HL-60 (cell line): Measurements from ENCODE around the gene TTC23L.
"Not testable (repeated sequence)": the region's sequence is repeated elsewhere in the genome, so short reads cannot be mapped to it uniquely, and the experiment has no call there.

Experiments used
- DNase-seq, 2 experiments: peaks; one replicate each; pipeline ENCODE4 v3.0.0-alpha.2; 2010 to 2020; ENCODE audit warnings: low read depth in 1 of 2, low spot score in 1 of 2
- H3K27ac ChIP-seq: fragments of 250-450 bp; sonication (Bioruptor Pico); replicated peaks from 2 replicates; pipeline ENCODE4 v1.5.1; 2020; ENCODE audit warnings: mild to moderate bottlenecking, moderate library complexity
- H3K27me3 ChIP-seq: fragments of 250-450 bp; sonication (Bioruptor Pico); 2 replicates; pipeline ENCODE4 v1.5.1; 2021; ENCODE audit warnings: mild to moderate bottlenecking, moderate library complexity; ENCODE audit not compliant: insufficient read depth, poor library complexity, severe bottlenecking
- H3K4me3 ChIP-seq: replicated peaks from 2 replicates; pipeline ENCODE4 v1.5.1; 2011; ENCODE audit warnings: mild to moderate bottlenecking, control low read depth, low read length; ENCODE audit not compliant: insufficient read depth
- CTCF ChIP-seq: IDR thresholded peaks from one replicate; pipeline ENCODE4 v1.5.1; 2011; ENCODE audit warnings: low read length, control low read depth, inconsistent platforms; ENCODE audit not compliant: insufficient read depth
- GABPA ChIP-seq: IDR thresholded peaks from 2 replicates; pipeline ENCODE4 v1.6.1; 2012; ENCODE audit warnings: low read depth
- POLR2AphosphoS5 ChIP-seq: IDR thresholded peaks from 2 replicates; pipeline ENCODE4 v1.6.1; 2012; ENCODE audit warnings: low read depth
- REST ChIP-seq: IDR thresholded peaks from 2 replicates; pipeline ENCODE4 v1.6.1; 2012; ENCODE audit warnings: low read depth; ENCODE audit not compliant: insufficient replicate concordance
- SPI1 ChIP-seq: IDR thresholded peaks from 2 replicates; pipeline ENCODE4 v1.6.1; 2012; ENCODE audit warnings: low read depth, mild to moderate bottlenecking, borderline replicate concordance

TTC23L gene

GRCh38 chr5:34827588-34828506 is 11.1 kb upstream of the TTC23L start:
- Histone ChIP-seq H3K27me3 (no peaks in the 10 kb centered on the region), H3K4me3 (no peak overlapping the region), H3K27ac (no peak overlapping the region)
- TF ChIP-seq GABPA (no peak), SPI1 (no peak), POLR2AphosphoS5 (no peak), REST (no peak), CTCF (no peak)
- no peak for DNase-seq

- not testable (repeated sequence) for H3K27ac ChIP-seq, H3K27me3 ChIP-seq
Measured at GRCh38 chr5:34830827-34831226, 8.1 kb upstream of the TTC23L start.

GRCh38 chr5:34831303-34831702 is 7.7 kb upstream of the TTC23L start:
- H3K27ac ChIP-seq: no peak overlapping the region
- H3K27me3 ChIP-seq: no peaks in the 10 kb centered on the region
- H3K4me3 ChIP-seq: no peak overlapping the region
- no peak for DNase-seq
- no peak for TF ChIP-seq POLR2AphosphoS5
- TF ChIP-seq SPI1: no peak
- TF ChIP-seq GABPA: no peak
- no peak for TF ChIP-seq CTCF
- no peak for TF ChIP-seq REST

More at GRCh38 chr5:34830827-34831226, 8.1 kb upstream of the TTC23L start:
- H3K4me3 ChIP-seq, DNase-seq: not testable (repeated sequence)

GRCh38 chr5:34832568-34832967 is 6.4 kb upstream of the TTC23L start:
- no peak for DNase-seq
- Histone ChIP-seq H3K27me3 (no peaks in the 10 kb centered on the region), H3K4me3 (no peak overlapping the region), H3K27ac (no peak overlapping the region)
- TF ChIP-seq POLR2AphosphoS5: no peak
- TF ChIP-seq REST: no peak
- no peak for TF ChIP-seq CTCF
- TF ChIP-seq GABPA: no peak
- TF ChIP-seq SPI1: no peak
